Ectodermal cell (in vitro differentiated cells): ENCODE results near the gene DIP2B.

Source experiments
- H3K27ac ChIP-seq: 2 replicates; pipeline ENCODE4 v1.7.0; 2013; ENCODE audit warnings: mild to moderate bottlenecking, low read depth, low read length; ENCODE audit not compliant: insufficient read depth, poor library complexity, severe bottlenecking
- H3K27me3 ChIP-seq: 2 replicates; pipeline ENCODE4 v1.7.0; 2013; ENCODE audit warnings: mild to moderate bottlenecking, low read length; ENCODE audit not compliant: insufficient read depth, control insufficient read depth, poor library complexity, severe bottlenecking
- H3K36me3 ChIP-seq: one replicate; pipeline ENCODE4 v1.7.0; 2013; ENCODE audit warnings: low read length; ENCODE audit not compliant: control insufficient read depth, insufficient read depth
- H3K4me1 ChIP-seq: one replicate; pipeline ENCODE4 v1.7.0; 2013; ENCODE audit warnings: low read length; ENCODE audit not compliant: control insufficient read depth, insufficient read depth
- H3K4me3 ChIP-seq: 2 replicates; pipeline ENCODE4 v1.7.0; 2013; ENCODE audit warnings: low read depth, low read length, control low read depth; ENCODE audit not compliant: insufficient read depth
- H3K9me3 ChIP-seq: 2 replicates; pipeline ENCODE4 v1.7.0; 2013; ENCODE audit warnings: mild to moderate bottlenecking, low read length, moderate library complexity; ENCODE audit not compliant: control insufficient read depth
- WGBS, 2 experiments: methylation state at CpG; one replicate each; pipeline ENCODE4 v1.1.7; 2013; ENCODE audit warnings: missing lambda C conversion rate in 2 of 2; 5-methylcytosine and 5-hydroxymethylcytosine counted together

Gene DIP2B

DNA sequence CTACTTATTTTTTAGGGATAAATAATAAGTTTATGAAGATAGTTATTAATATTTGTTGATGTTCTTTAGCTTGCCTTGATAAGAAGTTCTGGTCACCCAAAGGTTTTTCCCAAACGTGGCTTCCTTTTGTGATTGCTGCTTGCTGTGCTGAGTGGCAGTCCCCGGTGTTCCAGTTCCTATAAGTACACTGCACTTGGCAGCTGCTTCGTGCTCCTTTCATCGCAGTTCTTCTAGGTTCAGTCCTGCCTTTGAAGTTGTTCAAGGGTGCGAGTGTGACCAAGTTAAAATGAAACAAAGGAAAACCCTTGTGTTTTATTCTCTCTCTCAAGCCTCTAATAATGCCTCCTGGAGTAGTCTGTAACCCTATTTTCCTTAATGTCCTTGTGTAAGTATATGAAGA is 130.6 kb downstream of the DIP2B start:
- Histone ChIP-seq H3K4me1 (no peaks in the 10 kb centered on the region), H3K27ac (no peak overlapping the region), H3K9me3 (no peaks in the 10 kb centered on the region), H3K36me3 (no peaks in the 10 kb centered on the region), H3K4me3 (no peak overlapping the region), H3K27me3 (no peaks in the 10 kb centered on the region)
- WGBS, 2 experiments: 88 to 89% methylated on average over 5 of the region's 5 CpGs

GRCh38 chr12:50635857-50636256 is 131.1 kb downstream of the DIP2B start:
- WGBS, 2 experiments: 92 to 95% methylated on average over 3 of the region's 4 CpGs
- H3K27ac ChIP-seq: no peak overlapping the region
- H3K36me3 ChIP-seq: no peaks in the 10 kb centered on the region
- no peaks in the 10 kb centered on the region for H3K27me3 ChIP-seq
- H3K4me3 ChIP-seq: no peak overlapping the region
- no peaks in the 10 kb centered on the region for H3K4me1 ChIP-seq
- no peaks in the 10 kb centered on the region for H3K9me3 ChIP-seq

GRCh38 chr12:50636505-50636904 is 131.7 kb downstream of the DIP2B start:
- WGBS, 2 experiments: 85 to 86% methylated on average over 3 of the region's 3 CpGs
- Histone ChIP-seq H3K27me3 (no peaks in the 10 kb centered on the region), H3K27ac (no peak overlapping the region), H3K4me1 (no peaks in the 10 kb centered on the region), H3K4me3 (no peak overlapping the region), H3K36me3 (no peaks in the 10 kb centered on the region), H3K9me3 (no peaks in the 10 kb centered on the region)

GRCh38 chr12:50637870-50638481 is 133.2 kb downstream of the DIP2B start:
- H3K9me3 ChIP-seq: no peaks in the 10 kb centered on the region
- H3K27me3 ChIP-seq: no peaks in the 10 kb centered on the region
- H3K4me1 ChIP-seq: no peaks in the 10 kb centered on the region
- H3K27ac ChIP-seq: no peak overlapping the region
- no peak overlapping the region for H3K4me3 ChIP-seq
- WGBS, 2 experiments: 51 to 70% methylated on average over 2 to 3 of the region's 4 CpGs
- H3K36me3 ChIP-seq: no peaks in the 10 kb centered on the region

DNA sequence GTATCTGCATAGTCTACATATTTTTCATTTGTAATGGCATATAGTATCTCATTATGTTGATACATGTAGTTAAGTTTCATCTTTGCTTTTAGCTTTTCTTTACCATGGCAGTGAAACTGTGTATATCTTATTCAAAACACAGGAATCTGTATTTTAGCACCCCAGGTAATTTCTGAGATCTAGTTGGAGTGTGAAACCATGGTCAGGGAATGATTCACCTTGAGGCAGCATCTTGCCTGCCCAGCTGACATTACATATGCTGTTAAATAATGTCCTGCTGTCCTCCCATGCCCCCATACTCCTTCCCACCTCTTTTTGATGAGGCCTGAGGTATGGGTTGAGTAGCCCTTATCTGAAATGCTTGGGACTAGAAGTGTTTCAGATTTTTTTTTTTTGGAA is 133.7 kb downstream of the DIP2B start:
- no peaks in the 10 kb centered on the region for H3K9me3 ChIP-seq
- no peaks in the 10 kb centered on the region for H3K4me1 ChIP-seq
- no peaks in the 10 kb centered on the region for H3K27me3 ChIP-seq
- no peak overlapping the region for H3K4me3 ChIP-seq
- H3K27ac ChIP-seq: no peak overlapping the region
- no peaks in the 10 kb centered on the region for H3K36me3 ChIP-seq

GRCh38 chr12:50639721-50640120 is 134.9 kb downstream of the DIP2B start:
- no peaks in the 10 kb centered on the region for H3K4me1 ChIP-seq
- 95 to 96% methylated on average over 1 to 4 of the region's 4 CpGs for WGBS, 2 experiments
- H3K27me3 ChIP-seq: no peaks in the 10 kb centered on the region
- H3K4me3 ChIP-seq: no peak overlapping the region
- H3K9me3 ChIP-seq: no peaks in the 10 kb centered on the region
- H3K27ac ChIP-seq: no peak overlapping the region
- no peaks in the 10 kb centered on the region for H3K36me3 ChIP-seq

DNA sequence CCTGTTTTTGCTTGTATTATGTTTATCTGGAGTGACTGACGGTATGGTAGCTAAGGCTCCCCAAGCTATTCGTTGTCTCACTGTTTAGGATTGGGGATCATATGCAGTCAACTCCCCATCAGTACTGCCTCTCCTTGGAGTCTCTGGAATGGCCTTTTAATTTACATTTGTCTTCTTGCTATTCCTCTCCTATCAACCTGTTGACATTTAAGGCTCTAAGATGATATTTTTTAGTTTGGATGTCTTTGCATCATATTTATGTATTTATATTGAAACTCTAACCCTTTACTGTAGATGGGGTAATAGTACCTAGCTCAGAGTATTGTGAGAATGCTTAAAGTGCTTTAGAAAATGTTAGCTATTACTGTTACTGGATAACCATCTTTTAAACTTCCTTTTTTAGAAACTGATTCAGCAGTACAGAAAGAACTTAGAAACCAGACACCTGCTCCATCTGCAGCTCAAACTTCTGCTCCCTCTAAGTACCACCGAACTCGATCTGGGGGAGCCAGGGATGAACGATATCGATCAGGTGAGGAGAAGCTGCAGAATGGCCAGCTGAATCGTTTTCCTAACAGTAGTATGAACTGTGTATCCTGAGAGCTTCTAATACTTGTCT is 135.6 kb downstream of the DIP2B start:
- WGBS, 2 experiments: 92 to 94% methylated on average over 7 of the region's 7 CpGs
- Histone ChIP-seq H3K27ac (no peak overlapping the region), H3K27me3 (no peaks in the 10 kb centered on the region), H3K9me3 (no peaks in the 10 kb centered on the region), H3K4me3 (no peak overlapping the region), H3K4me1 (no peaks in the 10 kb centered on the region), H3K36me3 (no peaks in the 10 kb centered on the region)

DNA sequence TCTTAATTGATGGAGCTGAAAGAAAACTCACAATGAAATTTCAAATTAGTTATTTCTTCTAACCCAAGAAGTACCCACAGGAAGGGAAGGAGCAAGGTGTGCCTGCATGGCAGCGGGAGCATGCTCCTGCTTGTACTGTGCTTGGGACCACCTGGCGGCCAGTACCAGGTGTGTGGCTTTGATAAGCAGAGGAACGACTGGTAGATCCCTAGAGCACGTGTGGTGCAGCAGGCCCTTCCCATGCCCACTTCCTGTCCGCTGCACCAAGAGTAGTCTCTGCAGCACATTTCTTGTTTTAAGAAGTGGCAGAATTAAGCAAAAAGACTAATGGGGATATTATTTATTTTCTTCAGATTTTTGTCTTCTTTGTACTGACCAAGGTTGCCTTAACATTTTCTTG is 136.8 kb downstream of the DIP2B start:
- H3K9me3 ChIP-seq: no peaks in the 10 kb centered on the region
- H3K4me3 ChIP-seq: no peak overlapping the region
- 89 to 90% methylated on average over 5 of the region's 5 CpGs for WGBS, 2 experiments
- no peaks in the 10 kb centered on the region for H3K4me1 ChIP-seq
- H3K27ac ChIP-seq: no peak overlapping the region
- H3K36me3 ChIP-seq: no peaks in the 10 kb centered on the region
- no peaks in the 10 kb centered on the region for H3K27me3 ChIP-seq

GRCh38 chr12:50642035-50642451 is 137.3 kb downstream of the DIP2B start:
- Histone ChIP-seq H3K36me3 (no peaks in the 10 kb centered on the region), H3K27ac (no peak overlapping the region), H3K27me3 (no peaks in the 10 kb centered on the region), H3K4me3 (no peak overlapping the region), H3K4me1 (no peaks in the 10 kb centered on the region), H3K9me3 (no peaks in the 10 kb centered on the region)
- 94 to 95% methylated on average over 1 of the region's 1 CpG for WGBS, 2 experiments

- 92 to 94% methylated on average over 4 of the region's 5 CpGs for WGBS, 2 experiments
- Histone ChIP-seq H3K4me1 (no peaks in the 10 kb centered on the region), H3K27ac (no peak overlapping the region), H3K4me3 (no peak overlapping the region), H3K27me3 (no peaks in the 10 kb centered on the region), H3K9me3 (no peaks in the 10 kb centered on the region), H3K36me3 (no peaks in the 10 kb centered on the region)
Observed at GRCh38 chr12:50642761-50643160, 138.0 kb downstream of the DIP2B start.
